Fibroblast of upper back skin (primary cell): ENCODE measurements around the gene TMEM191B.
"Not testable (repeated sequence)": the region's sequence is repeated elsewhere in the genome, so short reads cannot be mapped to it uniquely, and the experiment has no call there.

Experiments used
- DNase-seq: peaks from one replicate; pipeline ENCODE4 v3.0.0-alpha.2; 2013

TMEM191B gene

GRCh38 chr22:18527752-18528596, at the start of gene TMEM191B:
Gene TMEM191B, plus strand, starts transcription at chr22:18527802. Its CDS starts 179 bp downstream, at chr22:18527981.
- DNase-seq = not testable (repeated sequence)

GRCh38 chr22:18496227-18496626, 31.4 kb upstream of the TMEM191B start:
- DNase-seq = not testable (repeated sequence)

- not testable (repeated sequence) for DNase-seq
Observed at GRCh38 chr22:18511327-18511726, 16.3 kb upstream of the TMEM191B start.

GRCh38 chr22:18512378-18512777, 15.2 kb upstream of the TMEM191B start:
- DNase-seq = not testable (repeated sequence)

GRCh38 chr22:18513454-18513853, 14.1 kb upstream of the TMEM191B start:
- not testable (repeated sequence) for DNase-seq

GRCh38 chr22:18518061-18518460, 9.5 kb upstream of the TMEM191B start, which contains the start of gene GGTLC3:
Gene GGTLC3, minus strand, starts transcription at chr22:18518161. Its CDS starts 264 bp downstream, at chr22:18517897.
- not testable (repeated sequence) for DNase-seq

DNA sequence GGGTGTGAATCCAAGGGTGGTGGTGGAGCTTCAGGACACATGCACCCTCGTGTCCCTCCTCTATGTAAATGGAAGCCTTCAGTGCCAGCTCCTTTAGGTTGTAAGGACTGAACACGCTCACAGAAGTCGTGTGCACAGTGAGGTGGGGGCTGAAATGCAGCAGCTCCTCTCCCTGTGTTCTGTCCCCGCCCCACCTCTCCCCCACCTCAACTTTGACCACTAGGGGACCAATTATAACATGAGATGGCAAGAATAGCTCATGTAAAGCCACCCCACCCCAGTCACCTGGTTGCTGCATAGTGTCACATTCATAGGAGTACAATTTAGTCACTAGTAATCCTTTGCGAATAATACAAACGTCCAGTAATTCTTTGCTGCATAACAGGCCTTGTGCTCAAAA, 4.8 kb upstream of the TMEM191B start:
- DNase-seq = not testable (repeated sequence)

DNA sequence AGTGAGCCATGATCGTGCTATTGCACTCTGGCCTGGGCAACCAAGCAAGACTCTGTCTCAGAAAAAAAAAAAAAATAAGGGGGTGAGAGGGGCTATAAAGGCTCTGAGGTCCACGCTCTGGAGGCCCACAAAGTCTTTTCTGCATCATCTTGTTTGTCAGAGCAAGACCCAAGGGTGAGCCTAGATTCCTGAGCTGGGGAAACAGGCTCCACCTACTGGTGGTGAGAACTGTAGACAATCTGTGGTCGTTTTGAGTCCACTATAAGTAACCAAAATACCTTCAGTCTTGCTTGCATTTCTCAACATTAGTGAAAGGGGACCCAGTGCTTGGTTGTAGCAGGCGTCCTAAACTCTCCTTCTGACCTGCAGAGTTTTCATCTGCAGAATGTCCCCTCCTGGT, 4.3 kb upstream of the TMEM191B start:
- not testable (repeated sequence) for DNase-seq

DNA sequence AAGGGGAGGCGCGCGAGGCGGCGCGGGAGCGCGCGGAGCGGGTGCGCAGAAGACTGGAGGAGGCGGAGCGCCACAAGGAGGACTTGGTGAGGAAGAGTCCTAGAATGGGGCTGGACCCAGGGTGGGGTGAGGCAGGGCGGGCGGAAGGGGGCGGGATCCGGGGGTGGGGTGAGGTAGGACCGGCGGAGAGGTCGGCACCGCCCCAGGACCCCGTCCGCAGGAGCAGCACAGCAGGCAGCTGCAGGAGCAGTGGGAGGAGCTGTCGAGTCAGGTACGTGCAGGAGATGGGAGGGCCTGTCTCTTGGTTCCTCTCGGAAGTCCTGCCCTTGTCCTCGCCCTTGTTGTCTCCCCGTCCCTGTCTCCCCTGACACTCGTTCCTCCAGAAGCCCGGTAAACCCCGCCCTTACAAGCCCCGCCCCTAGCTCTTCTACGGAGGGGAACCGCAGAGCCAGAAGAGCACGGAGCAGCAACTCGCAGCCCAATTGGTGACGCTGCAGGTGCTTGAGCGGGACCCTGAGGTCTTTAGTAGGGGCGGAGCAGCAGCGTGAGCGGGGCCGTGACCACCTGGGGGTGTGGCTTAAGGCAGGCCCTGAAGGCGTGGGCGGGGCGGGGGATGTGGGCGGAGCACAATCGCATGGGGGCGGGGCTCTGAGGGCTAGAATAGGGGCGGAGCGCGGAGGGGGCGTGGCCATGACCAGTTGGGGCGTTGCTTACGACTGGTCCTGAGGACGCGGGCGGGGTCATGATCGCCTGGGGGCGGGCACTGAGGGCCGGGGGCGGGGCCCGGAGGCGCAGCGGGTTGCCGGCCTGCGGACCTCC, 1.2 kb downstream of the TMEM191B start:
- DNase-seq = peak; percentile 34

DNA sequence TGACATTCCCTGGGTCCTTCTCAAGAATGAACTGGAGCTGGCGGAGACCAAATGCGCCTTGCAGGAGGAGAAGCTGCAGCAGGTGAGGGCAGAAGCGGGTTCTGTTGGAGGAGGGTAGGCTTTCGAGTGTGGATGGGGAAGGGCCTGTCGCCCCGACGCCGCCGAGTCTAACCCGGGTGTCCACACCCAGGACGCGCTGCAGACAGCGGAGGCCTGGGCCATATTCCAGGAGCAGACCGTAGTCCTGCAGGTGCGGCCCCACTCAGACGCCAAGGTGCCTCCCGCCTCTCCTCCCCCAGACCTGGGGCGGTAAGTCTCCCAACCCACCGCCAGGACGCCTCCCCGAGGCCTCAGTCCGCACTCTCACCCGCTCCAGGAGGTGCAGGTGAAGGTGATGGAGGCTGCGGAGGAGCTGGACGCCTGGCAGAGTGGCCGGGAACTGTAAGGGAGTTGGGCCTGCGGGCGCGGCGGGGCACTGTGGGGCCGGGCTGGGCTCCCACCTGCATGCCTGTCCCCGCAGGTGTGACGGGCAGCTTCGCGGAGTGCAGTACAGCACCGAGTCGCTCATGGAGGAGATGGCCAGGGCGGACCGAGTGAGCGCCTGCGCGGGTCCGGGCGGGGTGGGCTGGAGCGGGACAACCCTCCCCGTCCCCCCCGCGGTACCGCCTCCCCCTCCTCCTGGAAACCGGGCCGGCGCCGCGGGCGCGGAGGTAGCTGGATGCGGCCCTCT, 2.0 kb downstream of the TMEM191B start:
- DNase-seq = not testable (repeated sequence)

- not testable (repeated sequence) for DNase-seq
Observed at GRCh38 chr22:18533633-18534032, 6.0 kb downstream of the TMEM191B start.

DNA sequence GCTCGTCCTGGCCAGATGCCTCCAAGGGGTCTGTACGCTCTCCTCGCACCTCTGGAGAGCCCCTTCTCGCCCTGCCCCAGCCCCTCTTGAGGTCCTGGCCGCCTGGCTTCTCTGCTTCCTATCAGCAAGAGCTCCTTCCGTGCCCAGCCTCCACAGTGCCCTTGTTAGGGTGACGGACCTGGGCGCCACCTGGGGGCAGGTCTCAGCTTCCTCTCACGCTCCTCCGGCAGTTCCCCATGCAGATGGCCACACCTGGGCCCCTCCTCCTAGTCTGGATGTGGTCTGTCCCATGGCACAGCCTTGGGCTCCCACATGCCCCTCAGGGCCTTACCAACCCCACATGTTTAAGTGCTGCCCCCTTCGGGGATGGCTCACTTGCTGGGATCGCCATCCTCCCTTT, 6.7 kb downstream of the TMEM191B start:
- not testable (repeated sequence) for DNase-seq

GRCh38 chr22:18539994-18540393, 12.4 kb downstream of the TMEM191B start:
- DNase-seq = not testable (repeated sequence)

DNA sequence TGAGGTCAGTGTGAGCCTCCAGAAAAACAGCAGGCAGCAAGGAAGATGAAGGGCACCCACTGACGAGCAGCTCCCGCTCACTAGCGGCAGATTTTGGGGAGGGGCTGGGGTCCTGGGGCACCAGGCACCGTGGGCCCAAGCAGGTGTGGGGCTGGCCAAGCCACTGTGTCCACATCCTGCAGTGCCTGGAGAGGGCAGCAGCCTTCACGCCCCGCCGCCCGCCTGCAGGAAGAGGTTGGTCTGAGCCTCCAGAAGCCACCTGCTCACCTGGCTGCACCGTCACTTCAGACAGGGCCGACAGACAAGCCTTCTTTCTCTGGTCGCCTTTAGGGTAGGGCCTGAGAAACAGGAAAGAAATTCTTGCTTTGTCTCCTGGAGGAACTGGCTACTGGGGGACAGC, 15.8 kb downstream of the TMEM191B start:
- not testable (repeated sequence) for DNase-seq

- not testable (repeated sequence) for DNase-seq
Observed at GRCh38 chr22:18544615-18545014, 17.0 kb downstream of the TMEM191B start.

DNA sequence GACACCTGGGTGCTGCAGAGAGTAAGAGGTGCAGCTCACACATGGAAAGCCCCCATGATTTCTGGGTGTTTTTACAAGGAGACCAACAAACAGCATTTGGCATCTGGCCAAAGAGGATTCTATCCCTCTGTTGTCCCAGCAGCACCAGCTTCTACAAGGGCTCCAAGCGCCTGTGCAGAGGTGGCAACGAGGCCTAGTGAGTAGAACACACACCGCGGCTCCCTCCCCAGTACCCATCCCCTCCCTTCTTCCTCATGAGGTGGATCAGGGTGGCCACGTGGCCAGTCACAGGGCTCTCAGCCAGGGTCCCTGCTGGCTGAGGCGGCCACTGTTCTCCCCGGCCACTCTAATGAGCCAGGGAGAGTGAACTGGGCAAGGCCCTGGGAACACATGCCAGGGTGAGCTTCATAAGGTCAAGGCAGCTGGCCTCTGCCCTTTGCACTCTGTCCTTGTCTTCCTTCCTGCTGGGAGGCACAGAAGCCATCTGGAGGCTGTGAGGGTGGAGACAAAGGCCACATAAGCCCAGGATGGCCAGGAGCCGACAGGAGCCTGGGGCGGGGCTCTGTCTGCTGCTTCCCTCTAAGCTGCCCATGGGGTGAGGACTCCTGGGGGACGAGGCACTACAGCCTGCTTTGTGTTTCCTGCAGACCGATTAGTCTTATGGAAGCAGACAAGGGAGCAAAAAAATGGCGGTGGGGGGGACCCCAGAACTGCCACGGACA, 22.0 kb downstream of the TMEM191B start:
- not testable (repeated sequence) for DNase-seq

GRCh38 chr22:18551046-18551445, 23.4 kb downstream of the TMEM191B start:
- not testable (repeated sequence) for DNase-seq

GRCh38 chr22:18552839-18553597, 25.4 kb downstream of the TMEM191B start:
- DNase-seq = not testable (repeated sequence)

GRCh38 chr22:18554280-18555256, 27.0 kb downstream of the TMEM191B start:
- not testable (repeated sequence) for DNase-seq

DNA sequence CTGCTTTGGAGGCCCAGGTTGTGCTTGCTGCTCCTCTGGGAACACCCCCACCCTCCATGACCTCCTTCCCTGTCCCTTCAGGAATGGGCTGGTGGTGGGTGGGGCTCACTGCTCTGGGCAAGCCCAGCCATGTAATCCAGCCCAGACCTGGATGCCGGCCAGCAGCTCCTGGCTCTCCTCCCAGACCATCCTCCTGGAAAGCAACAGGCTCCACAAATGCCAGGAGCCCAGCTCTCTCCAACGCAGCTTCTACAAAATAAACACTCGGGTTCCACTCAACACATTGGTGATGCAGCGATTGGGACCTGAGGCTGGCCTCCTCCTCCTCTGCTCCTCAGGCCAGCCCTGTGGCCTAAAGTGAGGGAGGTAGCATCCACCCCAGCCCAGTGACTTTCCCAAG, 30.9 kb downstream of the TMEM191B start:
- DNase-seq = not testable (repeated sequence)
